ENCODE data around the gene P3H1.

GRCh38 chr1:42786097-42786496, 19.3 kb upstream of the P3H1 start:
- TF ChIP-seq CTCF (IDR thresholded peaks at IDR 0.05 in 2 of 3, conservative IDR thresholded peaks at IDR 0.05 in 1 of 3; ENCODE audit: borderline replicate concordance in 1 of 3, insufficient read depth in 1 of 3, low read depth in 2 of 3, low read length in 2 of 3) (no peak), EZH2 (IDR thresholded peaks at IDR 0.05) (no peak), POLR2AphosphoS5 (IDR thresholded peaks at IDR 0.05; ENCODE audit: low read depth, low read length) (no peak), POLR2A (IDR thresholded peaks at IDR 0.05; ENCODE audit: borderline replicate concordance, extremely low read depth, insufficient read depth, insufficient read length) (no peak), CBX3 (IDR thresholded peaks at IDR 0.05; ENCODE audit: low read depth) (no peak), CEBPB (IDR thresholded peaks at IDR 0.05; ENCODE audit: low read depth) (no peak), YY1 (IDR thresholded peaks at IDR 0.05; ENCODE audit: extremely low read depth, insufficient replicate concordance, low read depth, low read length) (no peak), SIN3A (IDR thresholded peaks at IDR 0.05; ENCODE audit: low read depth) (no peak), ZNF274 (IDR thresholded peaks at IDR 0.05; ENCODE audit: low read depth, low read length) (no peak), JUND (IDR thresholded peaks at IDR 0.05) (no peak)

Data from HCT116 (cell line).